B cell (primary cell): ENCODE data around the gene XXYLT1. TPM values are rescaled to one million over a fixed set of nuclear protein-coding genes. Genes with fewer than 3 reads are reported as not detected.

ENCODE experiments used
- ATAC-seq: fragments of 200-7000 bp; cut with Tn5 transposase; one replicate; pipeline ENCODE4 v1.10.0; 2021; ENCODE audit warnings: low read depth, mild to moderate bottlenecking, moderate number of reproducible peaks, moderate library complexity
- CTCF ChIA-PET: fragments of 350-600 bp; sonication (Branson Sonifier 250); formaldehyde crosslinking; loops from one replicate; lab custom pipeline; 2021; ENCODE audit warnings: antibody characterized with exemption, inconsistent platforms; lab: Charles Lee
- POLR2A ChIA-PET: fragments of 350-600 bp; sonication (Branson Sonifier 250); formaldehyde crosslinking; loops from one replicate; lab custom pipeline; 2021; ENCODE audit warnings: antibody characterized with exemption; lab: Charles Lee
- DNase-seq: peaks from one replicate; pipeline ENCODE4 v3.0.0; 2013
- H2AFZ ChIP-seq: 2 replicates; pipeline ENCODE4 v1.6.1; 2012; ENCODE audit warnings: mild to moderate bottlenecking, low read depth, low read length; ENCODE audit not compliant: insufficient read depth, poor library complexity, severe bottlenecking
- H3K27ac ChIP-seq, 2 donors: 1 replicate in 1 of 2; 2 replicates in 1 of 2; pipeline ENCODE4 v1.5.1; 2012 to 2013; ENCODE audit warnings: low read length in 2 of 2, mild to moderate bottlenecking in 2 of 2, moderate library complexity in 1 of 2
- H3K27me3 ChIP-seq, 4 experiments: fragments of 200-600 bp in 1 of 4; sonication (generic) in 1 of 4; replicated peaks in 1 of 4; 1 replicate in 2 of 4; 2 replicates in 2 of 4; pipeline versions ENCODE4 v1.6.1 to v1.7.0; 2013 to 2016; ENCODE audit warnings: low read length in 3 of 4, mild to moderate bottlenecking in 2 of 4, mixed read lengths in 1 of 4, moderate library complexity in 1 of 4; ENCODE audit not compliant: insufficient read depth in 4 of 4, control insufficient read depth in 3 of 4; ENCODE audit errors: control extremely low read depth in 1 of 4
- H3K36me3 ChIP-seq, 2 experiments: replicated peaks in 1 of 2; 1 replicate in 1 of 2; 2 replicates in 1 of 2; pipeline versions ENCODE4 v1.6.1 to v1.7.1; 2013; ENCODE audit warnings: low read length in 1 of 2; ENCODE audit not compliant: insufficient read depth in 2 of 2, control insufficient read depth in 1 of 2; ENCODE audit errors: control extremely low read depth in 1 of 2, extremely low read depth in 1 of 2
- H3K4me1 ChIP-seq, 2 donors: fragments of 200-600 bp in 1 of 2; sonication (generic) in 1 of 2; 1 replicate in 1 of 2; 2 replicates in 1 of 2; pipeline versions ENCODE4 v1.5.1 to v1.6.1; 2013 to 2017; ENCODE audit warnings: low read length in 2 of 2; ENCODE audit not compliant: control insufficient read depth in 2 of 2, insufficient read depth in 2 of 2
- H3K4me2 ChIP-seq: replicated peaks from 2 replicates; pipeline ENCODE3; 2012; ENCODE audit warnings: mild to moderate bottlenecking, low read depth, low read length; ENCODE audit not compliant: poor library complexity, severe bottlenecking
- H3K4me3 ChIP-seq, 5 experiments: fragments of 200-600 bp in 1 of 5; sonication (generic) in 1 of 5; 1 replicate in 3 of 5; 2 replicates in 2 of 5; pipeline versions ENCODE4 v1.5.1 to v1.7.0; 2011 to 2016; ENCODE audit warnings: low read length in 4 of 5, mild to moderate bottlenecking in 4 of 5, low read depth in 2 of 5, control low read depth in 1 of 5, moderate library complexity in 1 of 5; ENCODE audit not compliant: insufficient read depth in 1 of 5; ENCODE audit errors: control extremely low read depth in 1 of 5, extremely low read depth in 1 of 5
- H3K79me2 ChIP-seq: fragments of 200-600 bp; sonication (generic); one replicate; pipeline ENCODE4 v1.6.0; 2016; ENCODE audit warnings: low read length; ENCODE audit not compliant: control insufficient read depth, insufficient read depth
- H3K9ac ChIP-seq: fragments of 200-600 bp; sonication (generic); 2 replicates; pipeline ENCODE4 v1.6.1; 2017; ENCODE audit warnings: mild to moderate bottlenecking, low read length, moderate library complexity
- H3K9me3 ChIP-seq, 3 donors: one replicate each; pipeline versions ENCODE4 v1.6.1 to v1.7.1; 2013; ENCODE audit warnings: low read length in 2 of 3; ENCODE audit not compliant: control insufficient read depth in 2 of 3, insufficient read depth in 1 of 3; ENCODE audit errors: control extremely low read depth in 1 of 3
- H4K20me1 ChIP-seq: 2 replicates; pipeline ENCODE4 v1.6.0; 2012; ENCODE audit warnings: mild to moderate bottlenecking, low read length; ENCODE audit not compliant: insufficient read depth, control insufficient read depth, poor library complexity, severe bottlenecking
- H3K27ac Mint-ChIP-seq: one replicate; pipeline ENCODE4 v1.8.0; 2021; ENCODE audit warnings: mixed read lengths
- H3K27me3 Mint-ChIP-seq: one replicate; pipeline ENCODE4 v1.8.0; 2021; ENCODE audit warnings: mixed read lengths
- H3K4me1 Mint-ChIP-seq: one replicate; pipeline ENCODE4 v1.8.0; 2021; ENCODE audit warnings: mixed read lengths
- H3K4me3 Mint-ChIP-seq: one replicate; pipeline ENCODE4 v1.8.0; 2021; ENCODE audit warnings: mixed read lengths
- H3K9me3 Mint-ChIP-seq: one replicate; pipeline ENCODE4 v1.8.0; 2022; ENCODE audit warnings: mixed read lengths; ENCODE audit not compliant: insufficient read depth
- CTCF ChIP-seq: fragments of 200-600 bp; IDR thresholded peaks from one replicate; pipeline ENCODE4 v1.8.0; 2022; ENCODE audit warnings: antibody characterized with exemption, mild to moderate bottlenecking
- EZH2 ChIP-seq: IDR thresholded peaks from 2 replicates; pipeline ENCODE4 v1.6.1; 2012; ENCODE audit warnings: borderline replicate concordance, low read depth, mild to moderate bottlenecking, moderate library complexity, low read length; ENCODE audit not compliant: insufficient read depth, poor library complexity, severe bottlenecking
- whole genome bisulfite sequencing: methylation state at CpG from one replicate; pipeline ENCODE4 v1.1.5; 2013; ENCODE audit warnings: missing lambda C conversion rate; ENCODE audit not compliant: insufficient coverage; 5-methylcytosine and 5-hydroxymethylcytosine counted together
- intact Hi-C: fragments of 100-400 bp; cut with micrococcal nuclease; formaldehyde crosslinking; loops from one replicate; pipeline ENCODE4 v1.10.0; 2022
- polyA plus RNA-seq: library from polyadenylated mRNA; depleted of rRNA; stranded (reverse); fragments of >200 nt; gene quantifications from 2 replicates; pipeline ENCODE4 v1.2.3, GENCODE V29; 2012
- total RNA-seq, 2 donors: library from RNA; stranded (reverse); fragments of 120-200 nt in 1 of 2; gene quantifications; 1 replicate in 1 of 2; 2 replicates in 1 of 2; pipeline versions ENCODE4 v1.2.3 to v1.2.4, GENCODE V29; 2013 to 2022

XXYLT1 gene
- total and polyA plus RNA-seq, 2 donors (not counting 1 experiment from before 2014, with no cell fraction given) = 2.6 to 11.2 TPM

DNA sequence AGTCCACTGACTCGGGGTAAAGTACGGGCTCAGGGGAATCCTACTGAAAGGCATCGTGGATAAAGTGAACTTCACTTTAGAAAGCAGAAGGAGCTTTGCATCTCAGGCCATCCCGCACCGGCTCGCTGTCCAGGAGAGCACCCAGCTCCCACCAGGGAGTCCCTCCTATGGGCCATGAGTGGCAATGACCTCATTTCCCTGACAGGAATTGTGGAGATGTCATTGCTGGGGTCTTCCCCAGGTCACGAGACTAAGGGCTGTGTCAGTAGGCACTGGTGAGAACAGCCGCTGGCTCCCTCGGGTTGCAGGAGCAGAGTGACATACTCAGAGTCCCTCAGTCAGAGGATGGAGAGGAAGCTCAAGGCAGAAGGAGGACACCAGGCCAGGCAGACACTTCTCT is 97.3 kb downstream of the XXYLT1 start:
- TF ChIP-seq EZH2 (no peak), CTCF (no peak)
- Histone ChIP-seq H3K9ac (no peak overlapping the region), H4K20me1 (no peaks in the 10 kb centered on the region), H3K27ac (no peak overlapping the region), H3K4me1 (peaks cover 2 to 5% of the 10 kb centered on the region in 2 donors), H3K4me3 (no peak overlapping the region), H3K4me2 (no peak overlapping the region), H3K36me3 (no peaks in the 10 kb centered on the region), H3K9me3 (no peaks in the 10 kb centered on the region), H3K79me2 (no peaks in the 10 kb centered on the region), H2AFZ (no peak overlapping the region), H3K27me3 (no peaks in the 10 kb centered on the region)
- no peak overlapping the region for H3K4me3 Mint-ChIP-seq
- intact Hi-C loops = no loop called here
- DNase-seq (no peak), ATAC-seq (no peak)
- WGBS = 99% methylated on average over 9 of the region's 9 CpGs
- H3K9me3 Mint-ChIP-seq = no peaks in the 10 kb centered on the region
- CTCF ChIA-PET = interaction anchor here (0.6 to 1.4 kb wide), 2 partner anchors 67 to 1197 kb away, joined by 3 to 5 read pairs; no protein-coding TSS in a partner anchor
- peaks cover 8% of the 10 kb centered on the region for H3K4me1 Mint-ChIP-seq
- POLR2A ChIA-PET = no interaction called here
- no peak overlapping the region for H3K27ac Mint-ChIP-seq
- peaks cover 14% of the 10 kb centered on the region for H3K27me3 Mint-ChIP-seq

GRCh38 chr3:195172896-195173295 is 98.1 kb downstream of the XXYLT1 start:
- 99% methylated on average over 7 of the region's 7 CpGs for WGBS
- no peak overlapping the region for H3K4me3 Mint-ChIP-seq
- no peak overlapping the region for H3K27ac ChIP-seq
- ATAC-seq (no peak), DNase-seq (no peak)
- TF ChIP-seq CTCF (no peak), EZH2 (no peak)
- no peak overlapping the region for H3K27ac Mint-ChIP-seq
- H3K4me2 ChIP-seq = no peak overlapping the region
- no peaks in the 10 kb centered on the region for H3K9me3 Mint-ChIP-seq
- no peaks in the 10 kb centered on the region for H3K79me2 ChIP-seq
- no peaks in the 10 kb centered on the region for H3K36me3 ChIP-seq
- no peak overlapping the region for H3K9ac ChIP-seq
- H3K4me3 ChIP-seq = no peak overlapping the region
- no peak overlapping the region for H2AFZ ChIP-seq
- H3K9me3 ChIP-seq = no peaks in the 10 kb centered on the region
- peaks cover 14% of the 10 kb centered on the region for H3K27me3 Mint-ChIP-seq
- peaks cover 8% of the 10 kb centered on the region for H3K4me1 Mint-ChIP-seq
- CTCF ChIA-PET = interaction anchor here (1.4 kb wide), 1 partner anchor 66 kb away, joined by 5 read pairs; no protein-coding TSS in a partner anchor
- POLR2A ChIA-PET = interaction anchor here (0.5 kb wide), 1 partner anchor 1042 kb away, joined by 6 read pairs; no protein-coding TSS in a partner anchor
- peaks cover 2 to 5% of the 10 kb centered on the region in 2 donors for H3K4me1 ChIP-seq
- intact Hi-C loops = no loop called here
- no peaks in the 10 kb centered on the region for H4K20me1 ChIP-seq
- H3K27me3 ChIP-seq = no peaks in the 10 kb centered on the region
